Measurements from ENCODE around the gene ITIH4.

The ITIH4 gene

GRCh38 chr3:52830535-52831258 is at the start of gene ITIH4:
Gene ITIH4, minus strand, starts transcription at chr3:52830672. Its CDS starts 30 bp downstream, at chr3:52830642.
- no peak for TF ChIP-seq GATA2 (IDR thresholded peaks at IDR 0.05; ENCODE audit: low read depth, low read length)
- no peak for TF ChIP-seq GATA3 (IDR thresholded peaks at IDR 0.05; ENCODE audit: low read depth, low read length)

DNA sequence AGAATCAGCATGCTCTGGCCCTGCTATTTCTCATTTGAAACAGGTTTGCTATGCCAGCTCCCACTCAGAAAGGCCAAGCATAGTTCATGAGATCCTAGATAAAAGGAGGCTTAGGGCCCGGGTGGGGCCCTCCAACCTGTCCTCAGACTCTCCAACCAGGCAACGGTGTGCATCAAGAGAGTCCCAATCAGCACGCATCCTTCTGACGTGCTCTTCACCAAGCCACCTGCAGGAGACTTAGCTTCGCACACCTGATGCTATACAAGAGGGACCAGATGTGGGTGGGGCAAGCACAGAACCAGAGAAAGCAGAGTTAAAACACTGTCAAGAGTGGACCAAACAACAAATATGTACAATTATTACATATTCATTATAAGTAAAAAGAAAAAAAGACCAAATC is 49.6 kb upstream of the ITIH4 start:
- TF ChIP-seq GATA2 (IDR thresholded peaks at IDR 0.05; ENCODE audit: low read depth, low read length) = no peak
- TF ChIP-seq GATA3 (IDR thresholded peaks at IDR 0.05; ENCODE audit: low read depth, low read length) = no peak

DNA sequence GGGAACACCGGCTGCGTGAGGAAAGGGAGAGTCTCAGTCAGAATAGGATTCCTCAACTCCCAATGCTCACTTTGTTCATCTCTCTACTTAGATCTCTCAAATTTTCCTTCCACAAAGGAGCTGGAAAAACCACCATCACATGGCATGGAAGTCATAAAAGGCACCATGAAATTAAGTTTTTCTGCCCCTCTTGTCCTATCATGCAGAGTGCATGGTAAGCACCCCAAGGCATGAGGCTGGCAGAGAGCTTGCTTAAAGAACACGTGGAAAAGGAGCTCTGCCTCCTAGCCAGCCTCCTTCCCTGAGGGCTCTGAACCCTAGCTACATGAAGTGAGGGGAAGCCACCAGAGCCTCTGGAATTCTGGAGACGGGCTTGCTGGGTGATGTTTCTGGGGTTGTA is 49.1 kb upstream of the ITIH4 start:
- TF ChIP-seq GATA3 (IDR thresholded peaks at IDR 0.05; ENCODE audit: low read depth, low read length) (no peak), GATA2 (IDR thresholded peaks at IDR 0.05; ENCODE audit: low read depth, low read length) (no peak)

DNA sequence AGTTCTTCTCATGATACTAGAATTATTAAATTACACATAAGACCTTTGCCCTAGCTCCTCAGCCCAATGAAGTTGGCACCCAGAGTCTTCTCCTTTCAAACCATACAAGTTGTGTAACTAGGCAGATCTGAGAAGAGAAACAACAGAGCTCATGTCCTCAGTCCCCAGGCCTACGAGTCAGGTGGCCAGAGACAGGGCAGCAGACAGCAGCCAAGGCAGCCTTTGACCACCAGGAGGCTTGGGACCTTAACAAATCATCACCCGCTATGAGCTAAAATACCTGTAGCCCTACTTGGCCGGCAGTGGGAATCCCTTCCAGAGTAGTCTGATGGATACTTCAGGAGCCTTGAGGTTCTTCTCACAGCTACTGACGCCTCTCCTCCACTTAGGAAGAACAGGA is 48.6 kb upstream of the ITIH4 start:
- TF ChIP-seq GATA2 (IDR thresholded peaks at IDR 0.05; ENCODE audit: low read depth, low read length) (no peak), GATA3 (IDR thresholded peaks at IDR 0.05; ENCODE audit: low read depth, low read length) (no peak)

GRCh38 chr3:52877085-52877484 is 46.6 kb upstream of the ITIH4 start:
- TF ChIP-seq GATA2 (IDR thresholded peaks at IDR 0.05; ENCODE audit: low read depth, low read length) = no peak
- no peak for TF ChIP-seq GATA3 (IDR thresholded peaks at IDR 0.05; ENCODE audit: low read depth, low read length)

DNA sequence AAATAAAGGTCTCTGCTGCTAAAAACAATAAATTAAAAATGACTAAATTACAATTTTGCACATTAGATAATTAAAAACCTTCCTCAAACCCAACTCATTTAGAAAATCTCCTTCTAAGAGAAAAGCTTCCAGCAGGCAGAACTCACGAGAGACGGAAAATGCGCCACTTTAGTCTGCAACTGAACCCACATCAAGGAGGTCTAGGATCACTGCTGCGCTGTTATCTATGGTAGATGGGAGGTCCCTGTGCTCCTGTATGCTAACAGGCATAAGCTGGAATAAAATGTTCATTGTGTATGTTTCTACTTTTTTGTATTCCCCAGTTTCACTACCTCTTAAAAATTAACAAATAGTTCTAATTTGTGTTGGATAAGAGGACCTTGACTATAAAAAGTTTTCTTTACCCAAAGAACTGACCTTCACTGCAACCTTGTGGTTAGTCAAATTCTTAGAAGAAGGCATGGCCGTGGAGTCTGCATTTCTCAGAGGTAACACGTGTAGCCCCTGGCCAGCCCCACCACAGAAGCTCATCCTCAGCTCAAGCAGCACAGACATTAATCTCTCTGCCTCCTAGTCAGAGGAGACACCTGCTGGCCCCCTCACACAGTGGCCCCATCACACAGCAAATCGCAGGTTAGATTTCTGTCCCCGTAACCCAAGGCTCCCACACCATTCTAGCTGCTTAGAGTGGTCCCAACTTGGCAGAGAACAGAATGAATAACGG is 44.6 kb upstream of the ITIH4 start:
- TF ChIP-seq GATA3 (IDR thresholded peaks at IDR 0.05; ENCODE audit: low read depth, low read length) (no peak), GATA2 (IDR thresholded peaks at IDR 0.05; ENCODE audit: low read depth, low read length) (no peak)

DNA sequence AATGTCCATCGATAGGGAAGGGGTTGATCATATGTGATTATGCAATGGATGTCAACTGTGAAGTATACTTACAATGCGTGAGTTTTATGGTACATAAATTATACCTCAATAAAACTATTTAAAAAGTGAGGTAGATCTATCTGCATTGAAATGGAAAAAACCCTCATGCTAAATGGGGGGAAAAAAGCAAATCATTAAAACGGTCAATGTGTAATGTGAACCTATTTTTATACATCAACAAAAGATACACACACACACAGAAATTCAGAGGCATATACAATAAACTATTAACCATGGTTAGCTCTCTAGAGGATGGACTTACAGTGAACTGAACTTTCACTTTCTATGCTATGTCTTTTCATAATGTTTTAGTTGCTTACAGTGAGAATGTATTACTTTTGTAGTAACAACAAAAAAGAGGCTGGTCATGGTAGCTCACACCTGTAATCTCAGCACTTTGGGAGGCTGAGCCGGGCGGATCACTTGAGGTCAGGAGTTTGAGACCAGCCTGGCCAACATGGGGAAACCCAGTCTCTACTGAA is 43.8 kb upstream of the ITIH4 start:
- TF ChIP-seq GATA2 (IDR thresholded peaks at IDR 0.05; ENCODE audit: low read depth, low read length) = no peak
- no peak for TF ChIP-seq GATA3 (IDR thresholded peaks at IDR 0.05; ENCODE audit: low read depth, low read length)

DNA sequence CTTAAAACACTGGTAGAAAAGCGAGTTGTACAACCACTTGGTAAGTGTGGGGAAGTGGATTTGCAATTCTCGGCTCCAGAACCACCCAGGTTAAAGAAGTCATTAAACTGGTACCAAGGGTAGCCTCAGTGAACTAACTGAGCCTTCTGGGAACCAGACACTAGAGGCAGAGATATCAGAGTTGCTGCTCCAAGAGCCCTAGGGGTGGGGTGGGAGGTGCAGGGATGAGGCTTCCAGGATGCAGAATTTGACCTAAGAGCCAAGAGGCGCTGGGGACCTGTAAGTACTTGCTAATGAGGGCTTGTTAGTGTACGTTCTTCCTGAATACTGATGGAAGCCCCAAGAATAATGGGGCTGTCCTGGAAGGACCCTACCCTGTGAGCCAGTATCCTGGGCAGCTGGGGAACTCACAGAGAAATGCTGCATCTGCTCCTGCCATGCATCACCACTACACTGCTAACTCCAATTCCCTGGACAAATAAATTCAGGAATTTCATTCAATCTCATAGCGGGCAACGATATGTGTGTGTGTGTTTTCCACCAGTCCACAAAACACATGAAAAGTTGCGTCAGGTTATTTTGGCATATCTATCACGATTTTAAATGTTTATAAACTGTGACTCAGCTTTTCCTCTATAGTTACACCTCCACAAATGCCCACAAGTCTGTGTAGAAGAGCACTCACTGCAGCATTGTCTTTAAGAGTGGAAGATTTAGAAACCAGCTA is 43.1 kb upstream of the ITIH4 start:
- TF ChIP-seq GATA3 (IDR thresholded peaks at IDR 0.05; ENCODE audit: low read depth, low read length) (no peak), GATA2 (IDR thresholded peaks at IDR 0.05; ENCODE audit: low read depth, low read length) (no peak)

DNA sequence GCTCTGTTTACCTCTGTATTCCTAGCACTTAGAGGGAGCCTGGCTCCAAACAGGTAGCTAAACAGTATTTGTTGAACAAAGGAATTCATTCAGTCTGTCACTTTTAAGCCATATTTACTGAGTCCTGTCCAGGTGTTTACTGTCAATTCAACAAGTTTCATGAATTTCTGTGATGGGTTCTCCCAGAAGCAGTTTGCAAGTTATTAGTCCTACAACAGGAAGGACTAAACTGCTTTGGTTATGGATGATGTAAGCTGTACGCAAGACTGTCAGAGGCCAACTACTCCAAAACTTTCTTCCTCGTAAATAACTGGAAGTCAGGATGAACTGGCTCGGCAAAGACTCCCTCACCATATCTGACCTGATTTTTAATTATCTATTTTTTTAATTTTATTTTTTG is 41.8 kb upstream of the ITIH4 start:
- TF ChIP-seq GATA2 (IDR thresholded peaks at IDR 0.05; ENCODE audit: low read depth, low read length) = no peak
- no peak for TF ChIP-seq GATA3 (IDR thresholded peaks at IDR 0.05; ENCODE audit: low read depth, low read length)

- TF ChIP-seq GATA2 (IDR thresholded peaks at IDR 0.05; ENCODE audit: low read depth, low read length) (no peak), GATA3 (IDR thresholded peaks at IDR 0.05; ENCODE audit: low read depth, low read length) (no peak)
These were observed 41.3 kb upstream of the ITIH4 start for GRCh38 chr3:52871761-52872160.

- no peak for TF ChIP-seq GATA2 (IDR thresholded peaks at IDR 0.05; ENCODE audit: low read depth, low read length)
- TF ChIP-seq GATA3 (IDR thresholded peaks at IDR 0.05; ENCODE audit: low read depth, low read length) = no peak
These were observed 40.0 kb upstream of the ITIH4 start for GRCh38 chr3:52870471-52870870.

DNA sequence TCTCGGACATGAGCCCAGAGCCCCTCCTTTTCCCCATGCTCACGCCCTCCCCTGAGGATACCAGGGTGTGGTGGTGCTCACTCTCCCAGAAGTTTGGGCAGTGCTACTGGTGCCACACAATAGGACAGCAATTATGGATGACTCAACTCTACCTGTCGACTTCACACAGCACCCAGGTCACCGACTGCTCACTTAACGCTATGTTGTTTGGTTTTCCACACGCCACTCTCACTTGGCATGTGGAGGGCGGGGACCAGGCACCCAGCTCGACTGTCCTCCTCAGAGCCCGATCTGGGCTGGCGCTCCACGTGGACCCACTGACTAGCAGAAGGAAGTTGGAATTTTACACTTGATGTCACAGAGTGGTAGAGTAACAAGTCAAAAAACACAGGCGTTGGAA is 36.0 kb upstream of the ITIH4 start:
- no peak for TF ChIP-seq GATA2 (IDR thresholded peaks at IDR 0.05; ENCODE audit: low read depth, low read length)
- no peak for TF ChIP-seq GATA3 (IDR thresholded peaks at IDR 0.05; ENCODE audit: low read depth, low read length)

DNA sequence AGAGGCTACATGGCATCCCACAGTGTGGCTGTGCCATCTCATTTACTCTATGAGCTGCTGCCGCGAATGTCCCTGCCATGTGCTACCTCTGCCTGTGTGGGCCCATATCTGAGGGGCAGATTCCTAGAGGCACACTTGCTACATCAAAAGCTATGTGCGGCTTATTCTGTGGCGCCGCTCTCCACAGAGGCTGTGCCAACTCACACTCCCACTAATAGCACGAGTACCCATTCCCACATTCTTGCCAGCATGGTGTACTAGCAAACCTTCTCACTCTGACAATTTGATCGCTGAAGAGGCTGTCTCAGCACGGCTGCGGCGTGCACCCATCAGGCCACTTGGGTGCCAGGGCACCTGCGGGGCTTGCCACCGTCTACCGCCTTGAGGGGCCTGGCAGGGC is 35.5 kb upstream of the ITIH4 start:
- TF ChIP-seq GATA3 (IDR thresholded peaks at IDR 0.05; ENCODE audit: low read depth, low read length) (no peak), GATA2 (IDR thresholded peaks at IDR 0.05; ENCODE audit: low read depth, low read length) (no peak)

DNA sequence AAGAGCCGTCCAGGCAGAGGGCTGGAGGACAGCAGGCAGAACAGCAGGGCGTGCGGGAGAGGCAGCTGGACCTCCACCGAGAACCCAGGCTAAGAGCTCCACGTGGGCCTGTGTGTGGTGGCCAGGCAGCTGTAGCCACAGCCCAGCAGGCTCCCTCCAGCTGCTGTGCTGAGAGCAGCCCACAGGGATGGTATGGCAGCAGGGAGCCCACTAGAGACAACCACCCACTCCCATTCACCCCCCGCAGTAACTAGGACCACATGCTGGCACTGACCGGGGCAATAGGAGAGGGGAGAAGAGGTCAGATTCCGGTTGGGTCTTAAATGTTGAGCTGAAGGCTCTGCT is 29.9 kb upstream of the ITIH4 start:
- TF ChIP-seq GATA2 (IDR thresholded peaks at IDR 0.05; ENCODE audit: low read depth, low read length) (no peak), GATA3 (IDR thresholded peaks at IDR 0.05; ENCODE audit: low read depth, low read length) (no peak)

All from SH-SY5Y (cell line).